HCT116 (cell line): ENCODE data around the gene CYB561D1. TPM values are rescaled to one million over a fixed set of nuclear protein-coding genes. Genes with fewer than 3 reads are reported as not detected.

Experiments used
- ATAC-seq: fragments of 200-7000 bp; cut with Tn5 transposase; 2 replicates; pipeline ENCODE4 v1.9.1; 2020; ENCODE audit warnings: mild to moderate bottlenecking, moderate library complexity
- BruUV-seq: library from RNA; stranded (reverse); fragments of 400-500 nt; replicated peaks from 2 replicates; lab custom pipeline; 2021; lab: Mats Ljungman, UMichigan
- CTCF ChIA-PET: fragments of 300-600 bp; sonication (Branson Sonifier 250); formaldehyde crosslinking; loops from one replicate; lab custom pipeline; 2021; ENCODE audit warnings: antibody characterized with exemption; lab: Charles Lee
- POLR2A ChIA-PET: fragments of 300-600, 350-600 bp; sonication (Branson Sonifier 250); formaldehyde crosslinking; loops from one replicate; lab custom pipeline; 2021; ENCODE audit warnings: antibody characterized with exemption; lab: Charles Lee
- RAD21 ChIA-PET, 2 experiments: fragments of 300-600 bp; sonication (Branson Sonifier 250); formaldehyde crosslinking; loops; one replicate each; lab custom pipeline; 2023; ENCODE audit warnings: low total read pairs in 2 of 2; ENCODE audit not compliant: uncharacterized antibody in 2 of 2, unreplicated experiment in 2 of 2, low non-redundant PET in 1 of 2; lab: Charles Lee
- DNase-seq: peaks from one replicate; pipeline ENCODE4 v3.0.0-alpha.2; 2010; ENCODE audit warnings: low read depth, low spot score
- H2AFZ ChIP-seq: fragments of 200-600 bp; shearing (Covaris generic), sonication (generic); 2 replicates; pipeline ENCODE4 v1.6.1; 2017; ENCODE audit warnings: low read depth, mixed run types, mixed read lengths, antibody characterized with exemption, low read length; ENCODE audit not compliant: poor library complexity, severe bottlenecking
- H3K27ac ChIP-seq: 2 replicates; pipeline ENCODE4 v1.5.1; 2012; ENCODE audit warnings: low read depth, low read length
- H3K27me3 ChIP-seq: fragments of 200-600 bp; sonication (generic); 2 replicates; pipeline ENCODE4 v1.6.1; 2016; ENCODE audit warnings: mixed run types, low read length, mixed read lengths; ENCODE audit not compliant: insufficient read depth
- H3K36me3 ChIP-seq, 2 experiments: fragments of 200-500 bp in 1 of 2; fragments of 200-600 bp in 1 of 2; sonication (Bioruptor generic) in 1 of 2; sonication (generic) in 1 of 2; 2 replicates each; pipeline versions ENCODE4 v1.5.1 to v1.6.1; 2014 to 2016; ENCODE audit warnings: low read length in 2 of 2, inconsistent platforms in 1 of 2, mixed read lengths in 1 of 2, mixed run types in 1 of 2; ENCODE audit not compliant: insufficient read depth in 2 of 2, control insufficient read depth in 1 of 2
- H3K4me1 ChIP-seq, 2 experiments: fragments of 200-600 bp in 1 of 2; sonication (generic) in 1 of 2; 2 replicates each; pipeline versions ENCODE4 v1.5.1 to v1.6.1; 2012 to 2017; ENCODE audit warnings: low read length in 2 of 2, inconsistent platforms in 1 of 2, mild to moderate bottlenecking in 1 of 2, mixed read lengths in 1 of 2, mixed run types in 1 of 2, moderate library complexity in 1 of 2; ENCODE audit not compliant: insufficient read depth in 2 of 2, control insufficient read depth in 1 of 2
- H3K4me2 ChIP-seq: fragments of 200-600 bp; sonication (generic); 2 replicates; pipeline ENCODE4 v1.6.1; 2017; ENCODE audit warnings: mixed run types, low read length, mixed read lengths
- H3K4me3 ChIP-seq, 2 experiments: fragments of 200-600 bp in 1 of 2; sonication (generic) in 1 of 2; replicated peaks in 1 of 2; 2 replicates each; pipeline ENCODE4 v1.5.1; 2011 to 2016; ENCODE audit warnings: low read length in 2 of 2, control low read depth in 1 of 2, low read depth in 1 of 2, mild to moderate bottlenecking in 1 of 2, mixed read lengths in 1 of 2, mixed run types in 1 of 2
- H3K79me2 ChIP-seq: fragments of 200-600 bp; sonication (generic); 2 replicates; pipeline ENCODE4 v1.6.1; 2017; ENCODE audit warnings: mild to moderate bottlenecking, mixed run types, low read length, moderate library complexity, mixed read lengths; ENCODE audit not compliant: insufficient read depth
- H3K9ac ChIP-seq: fragments of 200-600 bp; sonication (generic); 2 replicates; pipeline ENCODE4 v1.6.1; 2016; ENCODE audit warnings: low read length, mixed read lengths
- H3K9me2 ChIP-seq: fragments of 200-600 bp; sonication (generic), shearing (Covaris generic); 2 replicates; pipeline ENCODE4 v1.6.1; 2017; ENCODE audit warnings: mixed run types, mild to moderate bottlenecking, moderate library complexity; ENCODE audit not compliant: insufficient read depth
- H3K9me3 ChIP-seq, 2 experiments: fragments of 200-500 bp in 1 of 2; fragments of 200-600 bp in 1 of 2; sonication (Bioruptor generic) in 1 of 2; sonication (generic) in 1 of 2; 2 replicates each; pipeline ENCODE4 v1.6.1; 2014 to 2017; ENCODE audit warnings: low read length in 2 of 2, mixed read lengths in 2 of 2, inconsistent platforms in 1 of 2, low read depth in 1 of 2, mild to moderate bottlenecking in 1 of 2, mixed run types in 1 of 2, moderate library complexity in 1 of 2; ENCODE audit not compliant: control insufficient read depth in 1 of 2, insufficient read depth in 1 of 2
- H4K20me1 ChIP-seq: fragments of 200-600 bp; sonication (generic), shearing (Covaris generic); 2 replicates; pipeline ENCODE4 v1.6.1; 2017; ENCODE audit warnings: mixed run types, mild to moderate bottlenecking, moderate library complexity; ENCODE audit not compliant: insufficient read depth
- CEBPB ChIP-seq: IDR thresholded peaks from 2 replicates; pipeline ENCODE4 v1.6.1; 2012; ENCODE audit warnings: low read depth
- POLR2A ChIP-seq: IDR thresholded peaks from 2 replicates; pipeline ENCODE4 v1.7.0; 2011; ENCODE audit warnings: borderline replicate concordance; ENCODE audit not compliant: insufficient read depth, insufficient read length; ENCODE audit errors: extremely low read depth
- SP1 ChIP-seq: IDR thresholded peaks from 2 replicates; pipeline ENCODE4 v1.6.1; 2012; ENCODE audit warnings: low read depth
- intact Hi-C: fragments of 100-400 bp; cut with micrococcal nuclease; formaldehyde crosslinking; loops from 2 replicates; pipeline ENCODE4 v1.10.0; 2022
- total RNA-seq: library from RNA; stranded (reverse); gene quantifications from one replicate; pipeline ENCODE4 v1.2.1, GENCODE V29; 2021; ENCODE audit not compliant: unreplicated experiment
- TF ChIP-seq, protein P1 (sequence below): IDR thresholded peaks from 2 replicates; pipeline ENCODE4 v1.6.1; 2012; ENCODE audit warnings: low read depth
- TF ChIP-seq, protein P2 (sequence below): IDR thresholded peaks from 2 replicates; pipeline ENCODE4 v1.6.1; 2012

CYB561D1 gene
- total RNA-seq, 1 experiment from 2014 or later: 5.9 TPM

DNA sequence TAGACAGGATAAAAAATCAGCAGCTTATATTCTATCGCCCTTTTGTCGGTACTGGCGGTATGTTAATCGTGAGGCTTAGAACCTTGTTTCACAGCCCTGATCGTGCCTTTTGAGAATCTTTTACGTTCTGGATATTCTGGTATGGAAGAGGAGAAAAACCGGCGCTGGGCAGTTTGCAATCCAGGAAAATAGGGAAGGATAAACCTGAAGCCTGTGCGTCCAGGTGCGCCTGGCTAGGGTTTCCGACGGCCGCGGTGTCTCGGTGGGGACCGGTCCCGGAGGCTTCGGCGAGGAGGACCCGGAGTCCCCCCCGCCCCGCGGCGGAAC lies 27.8 kb upstream of the CYB561D1 start:
- TF ChIP-seq CEBPB (no peak), POLR2A (no peak)
- TF ChIP-seq, protein P1, sequence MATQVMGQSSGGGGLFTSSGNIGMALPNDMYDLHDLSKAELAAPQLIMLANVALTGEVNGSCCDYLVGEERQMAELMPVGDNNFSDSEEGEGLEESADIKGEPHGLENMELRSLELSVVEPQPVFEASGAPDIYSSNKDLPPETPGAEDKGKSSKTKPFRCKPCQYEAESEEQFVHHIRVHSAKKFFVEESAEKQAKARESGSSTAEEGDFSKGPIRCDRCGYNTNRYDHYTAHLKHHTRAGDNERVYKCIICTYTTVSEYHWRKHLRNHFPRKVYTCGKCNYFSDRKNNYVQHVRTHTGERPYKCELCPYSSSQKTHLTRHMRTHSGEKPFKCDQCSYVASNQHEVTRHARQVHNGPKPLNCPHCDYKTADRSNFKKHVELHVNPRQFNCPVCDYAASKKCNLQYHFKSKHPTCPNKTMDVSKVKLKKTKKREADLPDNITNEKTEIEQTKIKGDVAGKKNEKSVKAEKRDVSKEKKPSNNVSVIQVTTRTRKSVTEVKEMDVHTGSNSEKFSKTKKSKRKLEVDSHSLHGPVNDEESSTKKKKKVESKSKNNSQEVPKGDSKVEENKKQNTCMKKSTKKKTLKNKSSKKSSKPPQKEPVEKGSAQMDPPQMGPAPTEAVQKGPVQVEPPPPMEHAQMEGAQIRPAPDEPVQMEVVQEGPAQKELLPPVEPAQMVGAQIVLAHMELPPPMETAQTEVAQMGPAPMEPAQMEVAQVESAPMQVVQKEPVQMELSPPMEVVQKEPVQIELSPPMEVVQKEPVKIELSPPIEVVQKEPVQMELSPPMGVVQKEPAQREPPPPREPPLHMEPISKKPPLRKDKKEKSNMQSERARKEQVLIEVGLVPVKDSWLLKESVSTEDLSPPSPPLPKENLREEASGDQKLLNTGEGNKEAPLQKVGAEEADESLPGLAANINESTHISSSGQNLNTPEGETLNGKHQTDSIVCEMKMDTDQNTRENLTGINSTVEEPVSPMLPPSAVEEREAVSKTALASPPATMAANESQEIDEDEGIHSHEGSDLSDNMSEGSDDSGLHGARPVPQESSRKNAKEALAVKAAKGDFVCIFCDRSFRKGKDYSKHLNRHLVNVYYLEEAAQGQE: no peak
- TF ChIP-seq, all 23 proteins: peak for 0
- Histone ChIP-seq H3K9me2 (no peaks in the 10 kb centered on the region), H3K27ac (no peak overlapping the region), H3K9ac (peak overlapping the region; percentile 29; the same call in 1 of the 2 replicates), H3K9me3 (no peaks in the 10 kb centered on the region), H3K4me1 (peaks cover 0 to 10% of the 10 kb centered on the region in 2 experiments; a peak in 1 of 4 replicates), H4K20me1 (no peaks in the 10 kb centered on the region), H3K36me3 (no peaks in the 10 kb centered on the region), H3K79me2 (no peaks in the 10 kb centered on the region), H2AFZ (no peak overlapping the region), H3K4me2 (peak overlapping the region; percentile 77), H3K27me3 (peaks cover 23% of the 10 kb centered on the region), H3K4me3 (peak overlapping the region; percentile 46 to 54)
- CTCF ChIA-PET: no interaction called here
- POLR2A ChIA-PET: no interaction called here
- RAD21 ChIA-PET: no interaction called here
- DNase-seq (no peak), ATAC-seq (no peak)
- intact Hi-C loops: no loop called here
- no TSS peak for BruUV-seq

- H3K4me2 ChIP-seq: peak within 1 kb of the TSS; percentile 77
- no peaks in the 10 kb centered on the region for H3K36me3 ChIP-seq
- CTCF ChIA-PET: no interaction called here
- no peaks in the 10 kb centered on the region for H4K20me1 ChIP-seq
- ATAC-seq: peak; percentile 82
- peaks cover 0 to 10% of the 10 kb centered on the region in 2 experiments; a peak in 1 of 4 replicates for H3K4me1 ChIP-seq
- no peak for DNase-seq
- peak within 1 kb of the TSS; percentile 46 to 54 for H3K4me3 ChIP-seq
- RAD21 ChIA-PET: no interaction called here
- POLR2A ChIA-PET: no interaction called here
- no TSS peak for BruUV-seq
- no peaks in the 10 kb centered on the region for H3K79me2 ChIP-seq
- H3K27ac ChIP-seq: no peak within 1 kb of the TSS
- no peak for TF ChIP-seq SP1
- TF ChIP-seq, protein P2, sequence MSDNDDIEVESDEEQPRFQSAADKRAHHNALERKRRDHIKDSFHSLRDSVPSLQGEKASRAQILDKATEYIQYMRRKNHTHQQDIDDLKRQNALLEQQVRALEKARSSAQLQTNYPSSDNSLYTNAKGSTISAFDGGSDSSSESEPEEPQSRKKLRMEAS: peak; percentile 76
- intact Hi-C loops: no loop called here
- peak within 1 kb of the TSS; percentile 29; the same call in 1 of the 2 replicates for H3K9ac ChIP-seq
- no peak within 1 kb of the TSS for H2AFZ ChIP-seq
- H3K27me3 ChIP-seq: peaks cover 25% of the 10 kb centered on the region
- H3K9me2 ChIP-seq: no peaks in the 10 kb centered on the region
- H3K9me3 ChIP-seq: no peaks in the 10 kb centered on the region
Observed at GRCh38 chr1:109466452-109467300, 27.2 kb upstream of the CYB561D1 start, which contains the start of gene SYPL2. Gene SYPL2, plus strand, starts transcription at chr1:109466546. Its CDS starts 298 bp downstream, at chr1:109466844.
